CD4-positive, alpha-beta T cell treated with Interleukin-4 for 1 hour (primary cell): ENCODE measurements around the gene CHST15.
A peak's percentile ranks its signal among the peaks of the same experiment; 100 is the strongest.

Experiments
- DNase-seq, 2 donors: peaks; one replicate each; pipeline ENCODE4 v3.0.0-alpha.2; 2020 to 2022

The CHST15 gene

DNA sequence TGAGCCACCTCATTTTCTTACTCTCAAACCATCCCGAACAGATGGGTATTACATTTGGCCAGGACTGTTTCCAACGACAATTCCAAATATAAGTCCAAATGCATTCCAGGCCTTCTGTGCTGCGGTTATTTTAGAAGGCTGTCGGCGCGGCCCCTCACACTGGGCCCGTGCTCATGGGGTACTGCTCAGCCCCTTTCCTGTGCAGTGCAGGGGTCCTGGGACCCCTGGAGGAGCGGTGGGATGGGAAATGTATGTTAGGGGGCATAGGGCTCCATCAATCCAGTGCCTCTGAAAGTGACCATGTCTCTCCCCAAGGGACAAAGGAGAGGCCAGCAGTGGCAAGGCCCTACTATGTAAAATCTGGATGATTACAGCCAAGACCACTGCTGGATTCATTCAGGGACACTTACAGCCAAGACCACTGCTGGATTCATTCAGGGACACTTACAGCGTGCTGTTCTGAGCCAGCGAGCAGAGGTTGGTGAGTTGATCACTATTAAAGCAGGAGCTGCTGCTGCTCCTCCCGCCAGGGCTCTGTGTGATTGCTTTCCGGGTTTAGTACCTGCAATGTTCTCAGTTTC lies 66.3 kb downstream of the CHST15 start:
- no peak for DNase-seq

DNA sequence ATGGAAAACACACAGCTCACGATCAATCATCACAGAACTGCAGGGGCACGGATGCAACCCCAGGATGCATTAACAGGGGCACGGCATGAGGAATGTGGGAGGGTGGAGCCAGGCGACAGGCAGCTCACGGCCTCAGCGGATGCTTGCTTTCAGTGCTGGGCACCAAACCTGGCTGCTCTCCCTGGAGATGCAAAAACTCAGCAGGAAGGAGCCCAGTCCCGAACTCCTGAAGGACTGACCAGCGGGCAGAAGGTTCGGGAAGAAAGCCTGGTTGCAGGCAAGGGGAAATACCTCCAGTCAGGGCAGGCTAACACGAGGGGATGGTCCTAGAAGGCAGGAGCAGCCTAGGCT lies 66.8 kb downstream of the CHST15 start:
- no peak for DNase-seq

DNA sequence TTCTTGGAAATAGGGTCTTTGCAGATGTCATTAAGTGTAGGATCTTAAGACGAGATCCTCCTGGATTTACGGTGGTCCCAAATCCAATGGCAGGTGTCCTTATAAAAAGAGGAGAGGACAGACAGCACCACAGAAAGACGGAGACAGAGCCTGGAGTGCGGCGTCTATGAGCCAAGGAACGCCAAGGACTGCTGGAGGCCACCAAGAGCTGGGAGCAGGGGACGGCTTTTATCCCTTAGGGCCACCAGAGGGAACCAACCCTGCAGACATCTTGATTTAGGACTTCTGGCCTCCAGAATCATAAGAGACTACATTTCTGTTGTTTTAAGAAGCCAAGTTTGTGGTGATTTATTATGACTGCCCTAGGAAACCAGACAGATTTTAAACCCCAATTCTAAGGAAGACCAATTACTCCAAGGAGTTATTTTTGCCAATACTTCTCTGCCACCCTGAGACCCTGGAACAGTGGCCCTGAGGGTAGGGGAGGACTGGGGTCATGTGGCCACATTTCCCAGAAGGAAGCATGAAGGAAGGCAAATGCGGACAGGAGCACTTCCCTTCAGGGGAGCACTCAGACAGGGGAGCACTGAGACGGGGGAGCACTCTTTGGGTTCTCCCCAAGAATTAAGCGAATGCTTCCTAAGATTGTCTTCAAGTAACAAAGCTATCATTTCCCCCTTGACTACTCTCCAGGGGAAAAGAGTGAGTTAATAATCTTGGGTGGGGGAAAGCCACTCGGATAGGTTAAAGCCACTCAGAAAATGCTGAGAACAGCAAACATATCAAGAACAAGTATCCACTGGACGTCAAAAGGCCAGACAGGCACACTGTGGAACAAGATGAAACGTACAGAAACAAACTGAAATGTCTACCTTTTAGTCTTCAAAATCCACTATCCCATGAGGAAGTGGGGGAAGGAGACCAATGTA lies 67.5 kb downstream of the CHST15 start:
- peak; percentile 18 to 41 for DNase-seq

DNA sequence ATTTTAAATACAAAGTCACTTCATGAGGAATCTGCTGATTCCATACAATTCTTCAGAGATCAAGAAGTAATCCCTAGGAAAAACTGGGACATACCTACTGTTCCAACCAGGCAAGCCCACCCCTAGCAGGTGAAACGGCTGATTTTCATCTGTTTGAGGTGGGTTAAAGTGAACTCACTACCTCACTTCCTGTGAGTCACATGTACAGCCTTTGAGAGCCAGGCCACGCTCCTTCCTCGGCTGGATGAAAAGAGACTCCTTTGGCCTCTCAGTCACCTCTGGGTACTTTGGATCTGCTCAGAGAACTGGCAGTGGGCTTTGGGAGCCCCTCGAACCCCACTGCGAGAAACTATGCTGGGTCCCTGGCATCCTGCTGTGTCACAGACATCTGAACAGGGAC lies 68.2 kb downstream of the CHST15 start:
- DNase-seq: no peak

DNA sequence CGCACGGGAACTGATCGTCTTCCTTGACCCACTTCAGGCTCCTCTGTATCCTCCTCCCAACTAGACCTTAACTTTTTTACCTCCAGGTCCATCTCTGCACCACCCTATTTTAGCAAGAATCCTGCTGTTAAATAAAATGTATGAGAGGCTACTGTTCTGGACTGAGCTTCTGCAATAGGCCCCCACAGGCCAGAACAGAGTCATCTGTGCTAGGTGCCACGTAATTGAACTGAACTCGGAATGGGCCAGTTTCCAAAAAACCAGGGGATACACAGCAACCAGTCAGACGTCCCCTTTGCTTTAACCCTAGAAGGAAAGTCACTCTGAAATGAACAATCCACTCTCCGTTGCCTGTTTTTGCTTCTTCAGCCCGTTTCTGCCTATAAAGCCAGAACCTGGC lies 71.3 kb downstream of the CHST15 start:
- no peak for DNase-seq

DNA sequence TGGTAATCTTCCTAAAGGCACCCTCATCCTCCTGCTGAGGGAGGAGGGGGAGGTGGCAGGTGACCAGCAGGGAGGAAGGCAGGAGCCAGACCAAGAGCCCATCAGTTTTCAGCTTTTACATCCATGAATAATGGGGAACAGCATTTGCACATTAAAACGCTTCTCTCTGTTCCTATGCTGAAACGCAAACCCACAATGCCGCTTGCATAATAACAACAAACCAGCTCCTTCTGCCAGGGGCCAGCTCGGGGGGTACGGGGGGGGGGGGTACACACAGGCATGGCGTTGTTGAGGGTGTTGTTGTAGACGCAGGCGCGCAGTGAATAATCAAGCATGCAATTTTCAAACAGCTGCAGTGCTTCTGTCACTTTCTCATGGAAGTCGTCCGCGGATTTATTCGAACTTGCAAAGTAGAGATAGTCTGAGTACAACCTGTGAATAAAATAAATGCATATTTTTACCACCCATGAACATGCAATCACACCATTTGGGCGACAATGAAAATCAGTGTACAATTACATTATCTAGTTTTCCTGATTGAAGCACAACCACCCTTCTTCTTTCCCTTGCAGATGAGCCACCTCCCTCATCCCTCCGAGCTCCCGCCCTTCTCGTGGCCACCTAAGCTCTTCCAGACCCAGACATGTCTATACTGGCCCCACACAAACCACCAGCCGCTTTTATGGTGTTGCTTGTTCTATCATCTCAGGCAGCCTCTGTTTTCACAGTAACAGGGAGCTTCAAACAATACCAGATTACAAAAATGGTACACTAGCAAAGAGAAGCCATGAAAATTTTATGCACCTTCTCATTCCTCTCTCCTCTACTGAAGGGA lies 72.2 kb downstream of the CHST15 start:
- no peak for DNase-seq

DNA sequence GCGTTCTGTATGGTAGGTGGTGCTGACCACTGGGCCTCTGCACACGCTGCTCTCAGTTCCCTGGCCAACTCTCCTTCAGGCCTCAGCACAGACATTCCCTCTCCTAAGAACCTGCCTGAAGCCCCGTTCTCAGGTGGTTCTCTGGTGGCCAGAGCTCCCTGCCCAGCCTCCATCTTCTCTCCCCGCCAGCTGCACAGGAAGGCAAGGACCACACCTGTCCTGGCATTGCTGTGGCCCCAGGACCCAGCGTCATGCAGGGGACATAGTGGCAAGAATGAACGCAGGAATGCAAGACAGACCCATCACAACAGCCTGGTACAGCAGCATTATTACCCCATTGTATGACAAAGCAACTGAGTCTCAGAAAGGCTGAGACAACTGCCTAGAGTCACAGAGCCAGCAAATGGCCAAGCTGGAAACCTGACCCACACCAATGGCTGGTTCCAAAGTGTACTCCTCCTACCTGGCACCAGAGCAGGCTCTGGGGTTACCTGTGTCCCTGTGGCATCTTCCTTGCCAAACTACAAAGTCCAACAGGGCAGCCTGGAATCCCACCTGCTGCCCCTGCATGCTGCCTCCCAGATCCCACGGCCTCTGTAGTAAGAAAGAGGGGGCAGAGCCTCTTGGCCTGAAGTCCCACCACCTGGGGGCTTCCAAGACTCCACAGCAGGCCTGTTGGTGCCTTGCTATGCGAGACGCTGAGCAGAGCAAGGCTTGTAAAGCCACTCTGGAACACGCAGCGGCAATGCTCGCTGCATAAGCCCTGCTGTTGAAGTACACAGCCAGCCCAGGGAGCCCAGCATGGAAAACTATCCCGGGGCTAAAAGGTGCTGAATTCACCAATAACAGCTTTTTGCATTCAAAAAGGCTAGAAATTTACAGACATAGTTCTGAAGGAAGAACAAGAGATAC lies 73.3 kb downstream of the CHST15 start:
- no peak for DNase-seq

DNA sequence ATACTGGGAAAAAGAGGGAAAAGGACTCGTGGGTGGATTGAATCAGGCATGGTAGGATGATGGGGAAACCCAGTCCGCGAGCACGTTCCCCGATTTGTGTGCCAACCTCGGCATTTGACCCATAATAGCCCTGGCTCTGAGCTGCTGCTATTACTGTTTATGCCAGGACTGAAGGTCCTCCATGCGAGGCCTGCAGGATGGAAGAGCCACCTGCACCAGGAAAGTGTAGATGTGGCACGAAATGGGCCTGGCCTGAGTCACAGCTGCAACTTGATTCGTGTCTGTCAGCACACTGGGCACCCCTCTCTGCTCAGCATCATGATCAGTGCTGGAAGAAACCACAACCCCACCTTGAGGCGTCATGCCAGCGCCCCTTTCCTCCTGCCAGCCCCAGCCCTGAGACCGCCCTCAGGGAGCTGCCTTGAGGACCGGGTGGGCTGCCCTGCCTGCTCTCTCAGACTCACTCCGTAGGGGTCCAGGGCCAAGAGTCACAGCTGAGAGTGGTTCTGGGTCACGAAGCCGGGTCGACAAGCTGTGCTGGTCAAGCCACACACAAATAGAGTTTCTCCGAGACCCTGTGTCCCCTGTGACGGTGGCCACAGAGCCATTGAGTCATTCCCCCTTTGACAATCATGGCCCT lies 74.4 kb downstream of the CHST15 start:
- DNase-seq: no peak

DNA sequence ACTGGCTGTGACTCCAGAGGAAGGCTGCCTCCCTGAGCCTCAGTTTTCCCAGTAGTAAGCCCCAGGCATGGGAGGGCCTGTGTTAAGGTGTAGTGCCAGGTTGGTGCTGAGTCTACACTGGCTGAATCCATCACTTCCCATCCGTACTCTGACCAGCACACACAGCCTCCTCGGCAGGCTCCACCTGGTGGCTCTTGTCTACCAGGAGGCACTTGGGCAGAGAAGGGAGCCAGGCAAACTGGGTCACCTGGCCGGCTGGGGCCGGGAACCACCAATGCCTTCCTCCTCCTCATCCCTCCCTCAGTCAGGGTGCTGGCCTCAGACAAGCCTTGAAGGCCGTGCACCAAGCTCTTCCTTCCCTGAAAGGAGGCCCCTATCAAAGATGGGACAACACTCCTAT lies 75.7 kb downstream of the CHST15 start:
- no peak for DNase-seq

DNA sequence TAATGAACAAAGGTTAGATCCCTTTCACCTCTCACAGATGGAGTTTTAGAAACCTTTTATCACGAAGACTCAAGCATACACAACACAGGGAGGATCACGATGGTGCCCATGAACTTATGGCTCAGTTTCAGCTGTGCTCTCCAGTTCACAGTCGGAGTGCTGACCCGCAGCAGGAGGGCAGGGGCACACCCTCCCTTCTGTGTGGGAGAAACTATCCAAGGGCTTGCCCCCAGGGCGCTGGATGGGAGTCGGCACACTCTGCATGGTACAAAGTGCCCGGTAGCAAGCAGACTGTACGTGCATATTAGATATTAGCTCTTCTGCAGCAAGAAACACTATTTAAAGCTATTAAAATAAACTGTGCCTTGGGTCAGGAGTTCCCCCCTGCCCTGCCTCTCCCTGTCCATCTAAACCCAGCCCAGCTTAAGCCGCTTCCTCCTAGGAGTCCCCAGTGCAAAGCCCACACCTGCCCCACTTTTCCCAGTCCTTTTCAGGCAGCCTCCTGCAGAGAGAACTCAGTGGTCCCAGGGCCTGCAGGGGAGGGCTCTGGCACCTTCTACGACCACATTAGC lies 76.5 kb downstream of the CHST15 start:
- no peak for DNase-seq

DNA sequence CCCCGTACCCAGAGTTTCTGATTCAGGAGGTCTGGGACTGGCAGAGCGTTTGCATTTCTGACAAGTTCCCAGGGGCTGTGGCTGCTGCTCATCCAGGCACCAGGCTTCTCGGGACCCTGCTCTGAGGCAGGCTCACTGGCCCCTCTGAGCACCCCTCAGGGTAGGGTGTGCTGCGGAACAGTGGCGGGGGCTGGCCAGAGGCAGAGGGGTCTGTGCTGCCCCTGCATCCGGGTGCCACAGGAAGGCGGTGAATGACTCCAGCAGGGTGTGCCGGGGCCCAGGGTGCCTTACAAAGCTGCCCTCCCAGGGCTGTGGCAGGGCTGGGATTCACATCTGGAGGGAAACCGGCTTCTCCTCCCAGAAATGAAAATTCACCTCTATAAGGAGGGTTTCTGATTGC lies 77.4 kb downstream of the CHST15 start:
- DNase-seq: no peak

DNA sequence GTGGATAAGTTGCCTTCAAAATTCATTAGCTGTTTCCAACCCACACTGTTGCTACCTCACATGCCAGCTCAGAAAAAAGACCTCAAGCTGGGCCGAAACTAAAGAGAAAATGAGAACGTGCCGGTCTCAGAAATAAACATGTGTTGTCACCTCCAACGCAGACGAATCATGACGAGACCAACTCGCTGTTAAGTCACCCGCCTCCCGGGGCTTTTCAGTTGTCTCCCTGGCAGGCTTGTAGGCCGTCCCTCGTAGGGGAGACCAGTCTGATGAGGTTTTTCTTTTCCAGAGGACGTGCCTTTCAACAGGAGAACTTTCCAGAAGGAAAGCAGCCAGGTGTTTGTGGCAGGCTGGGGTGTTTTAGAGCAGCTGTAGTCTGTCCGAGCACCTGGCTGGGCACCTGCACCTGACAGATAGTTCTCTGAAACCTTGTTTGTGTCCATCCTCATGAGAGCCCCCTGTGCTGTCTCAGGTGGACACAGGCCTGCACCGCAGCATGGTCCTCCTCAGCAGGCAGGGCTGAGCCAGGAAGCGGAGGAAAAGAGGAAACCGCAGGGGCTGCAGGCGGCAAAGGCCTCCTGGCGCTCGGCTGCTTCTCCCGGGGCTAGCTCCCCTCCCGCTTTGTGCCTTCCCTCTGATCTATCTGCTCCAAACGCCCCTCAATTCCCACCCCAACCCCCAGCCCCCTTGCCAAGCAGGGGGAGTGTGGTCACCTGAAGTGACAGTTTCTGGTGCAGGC lies 78.8 kb downstream of the CHST15 start:
- DNase-seq: no peak

DNA sequence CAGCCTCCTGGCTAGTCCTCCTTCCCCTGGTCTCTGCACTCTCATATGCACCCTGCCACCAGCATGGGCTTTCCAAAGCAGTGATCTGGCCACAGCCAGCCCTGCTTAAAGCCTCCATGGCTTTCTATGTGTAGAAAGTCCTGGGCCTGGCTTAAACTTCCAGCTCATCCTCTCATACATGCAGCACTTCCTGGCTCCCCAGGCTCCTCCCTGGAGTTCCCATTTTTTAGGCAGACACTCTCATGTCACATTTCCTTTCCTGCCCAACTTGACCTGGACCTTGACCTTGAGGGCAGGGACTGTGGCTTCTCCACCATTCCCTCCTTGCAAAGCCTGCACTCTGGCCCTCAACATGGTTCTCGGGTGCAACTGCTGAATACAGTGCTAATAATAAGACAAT lies 79.5 kb downstream of the CHST15 start:
- DNase-seq: no peak

DNA sequence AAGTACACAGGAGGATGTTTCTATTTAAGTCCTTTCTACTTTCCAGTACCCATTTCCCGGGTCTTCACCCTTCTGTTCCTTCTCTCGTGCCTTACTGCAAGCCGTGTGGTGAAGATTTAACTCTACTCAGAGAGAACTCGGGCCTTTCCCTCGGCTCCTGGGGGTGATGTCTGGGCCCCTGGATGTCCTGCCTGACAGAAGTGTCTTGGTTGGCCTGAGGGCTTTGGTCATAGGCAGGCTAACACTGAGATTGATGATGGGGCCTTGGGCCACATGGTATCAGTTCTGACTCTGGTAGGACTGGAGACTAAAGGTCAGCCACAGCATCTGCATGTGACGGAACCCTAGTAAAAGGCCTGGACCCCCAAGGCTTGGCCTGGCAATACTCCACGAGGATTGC lies 80.4 kb downstream of the CHST15 start:
- no peak for DNase-seq

DNA sequence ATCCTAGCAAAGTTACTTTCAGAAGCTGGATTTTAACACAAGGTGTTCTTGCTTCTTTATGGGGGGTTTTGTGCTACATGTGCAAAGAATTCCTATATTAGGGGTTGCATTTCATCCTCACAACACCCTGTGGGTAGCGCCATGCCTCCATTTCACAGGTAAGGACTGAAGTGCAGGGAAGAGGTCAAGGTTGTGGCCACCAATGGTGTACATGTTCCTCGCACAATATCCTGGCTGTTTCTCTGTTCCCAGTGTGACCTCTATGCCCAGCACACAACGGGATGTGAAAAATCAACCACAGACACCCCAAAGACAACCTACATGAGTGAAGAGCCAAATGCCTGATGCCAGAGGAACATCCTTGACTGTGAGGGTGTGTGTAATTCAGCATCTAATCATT lies 80.8 kb downstream of the CHST15 start:
- DNase-seq: no peak

DNA sequence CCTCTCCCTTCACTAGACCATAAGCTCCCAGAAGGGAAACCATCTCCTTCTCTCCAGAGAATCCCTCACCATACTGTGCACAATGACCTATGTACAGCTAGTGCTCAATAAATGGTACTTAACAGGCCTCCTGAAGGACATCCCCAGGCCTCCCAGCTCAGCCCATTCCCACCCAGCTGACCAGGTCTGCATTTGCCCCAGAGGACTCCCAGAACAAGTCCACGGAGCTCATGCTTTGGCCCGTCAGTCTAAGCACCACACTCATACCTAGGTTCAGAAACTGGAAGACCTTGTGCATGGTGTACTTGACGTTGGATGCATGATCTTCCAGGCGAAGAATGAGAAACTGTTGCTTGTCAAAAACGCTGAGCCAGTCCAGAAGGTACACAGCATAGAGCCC lies 81.3 kb downstream of the CHST15 start:
- no peak for DNase-seq

DNA sequence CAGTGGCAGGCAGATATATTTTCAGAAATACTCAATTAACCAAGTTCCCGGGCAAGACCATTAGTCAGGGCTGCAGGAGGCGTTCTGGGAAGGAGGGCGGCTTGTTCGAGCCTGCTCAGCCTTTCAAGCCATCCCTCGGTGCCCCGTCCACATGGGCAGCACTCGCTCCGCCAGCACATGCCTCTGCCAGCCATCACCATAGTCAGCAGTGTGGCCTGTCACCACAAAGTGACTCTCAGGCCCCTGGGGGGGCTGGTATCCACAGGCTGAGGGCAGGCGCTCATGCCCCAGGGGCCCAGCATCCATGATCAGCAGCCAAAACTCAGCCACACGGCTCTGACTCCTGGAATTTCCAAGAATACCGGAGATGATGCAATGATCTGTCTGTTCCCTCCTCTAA lies 81.9 kb downstream of the CHST15 start:
- DNase-seq: no peak

DNA sequence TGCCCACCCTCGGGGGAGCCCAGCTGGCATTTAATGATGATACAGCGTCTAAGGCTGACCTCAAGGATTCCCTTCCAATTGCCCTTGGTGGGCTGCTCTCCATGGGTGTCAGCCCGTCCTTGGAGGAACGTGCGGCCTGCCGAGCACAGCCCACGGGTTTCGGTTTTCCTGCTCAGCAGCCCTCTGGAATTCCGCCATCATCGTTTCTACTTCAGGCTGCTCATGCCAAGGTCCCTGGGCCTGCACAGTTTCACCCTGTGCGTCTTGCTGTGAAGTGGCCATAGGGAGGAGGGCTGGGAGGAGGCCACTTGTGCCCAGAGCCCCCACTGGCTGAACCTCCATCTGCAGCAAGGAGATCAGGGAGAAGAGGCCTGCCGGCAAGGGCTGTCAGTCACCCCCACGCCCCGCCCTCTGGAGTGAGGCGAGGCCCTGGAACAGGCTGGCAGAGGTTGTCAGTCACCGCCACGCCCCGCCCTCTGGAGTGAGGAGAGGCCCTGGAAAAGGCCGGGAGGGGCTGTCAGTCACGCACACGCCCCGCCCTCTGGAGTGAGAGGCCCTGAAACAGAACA lies 82.8 kb downstream of the CHST15 start:
- DNase-seq: no peak

DNA sequence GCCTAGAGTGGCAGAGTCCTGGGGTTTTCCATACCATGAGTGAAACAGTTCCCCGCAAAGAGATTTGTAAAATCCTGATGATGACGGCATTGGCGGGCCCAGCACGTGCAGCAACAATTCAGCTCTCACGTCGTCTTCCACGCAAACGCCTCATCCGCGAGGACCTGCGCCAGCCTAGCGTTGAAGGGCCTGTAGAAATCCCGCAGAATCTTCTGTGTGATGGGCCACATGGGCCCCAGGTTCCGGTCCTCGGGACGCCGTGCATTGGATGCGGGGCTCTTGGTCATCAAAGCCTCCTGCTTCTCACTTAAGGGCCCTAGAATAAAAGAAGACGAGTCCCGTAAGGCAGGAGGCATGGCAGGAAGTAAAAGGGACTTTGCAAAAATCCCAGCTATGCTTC lies 83.4 kb downstream of the CHST15 start:
- no peak for DNase-seq

DNA sequence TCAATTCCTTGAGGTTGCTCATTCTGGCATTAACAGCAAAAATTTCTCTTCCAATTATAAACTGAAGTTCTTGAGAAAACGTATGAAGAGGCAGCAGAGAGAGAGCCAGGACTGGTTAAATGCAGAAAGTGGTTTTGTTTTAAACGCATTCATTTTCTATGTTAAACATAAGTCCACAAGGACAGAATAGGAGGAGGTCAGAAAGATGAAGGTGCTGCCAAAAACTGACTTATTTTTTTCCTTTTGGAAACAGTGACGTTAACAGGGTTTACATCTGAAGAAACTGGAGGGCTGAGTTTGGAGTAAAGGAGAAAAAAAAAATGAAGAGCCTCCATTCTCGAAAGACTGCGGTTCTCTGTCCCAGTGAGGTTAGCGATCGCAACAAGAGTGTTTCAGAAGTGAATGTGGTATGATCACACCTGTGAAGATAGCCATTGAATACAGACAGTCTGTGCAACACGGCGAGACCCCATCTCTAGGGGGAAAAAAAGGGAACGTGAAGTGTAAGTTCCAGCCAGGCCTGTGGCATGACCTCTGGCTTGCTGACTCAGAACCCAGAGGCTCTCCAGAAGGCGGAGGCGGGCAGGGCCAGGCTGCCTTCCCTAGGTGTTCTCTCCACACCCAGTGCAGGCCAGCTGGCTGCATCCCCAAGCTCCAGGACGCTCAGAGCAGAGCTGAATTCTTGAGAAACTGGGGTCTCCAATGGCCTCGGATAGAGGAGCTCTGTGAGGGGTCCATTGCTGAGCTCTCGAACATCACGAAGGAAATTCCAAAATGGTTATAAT lies 84.0 kb downstream of the CHST15 start:
- no peak for DNase-seq
